GM23338 (cell line): ENCODE data around the gene GPRC5B. TPM values are rescaled to one million over a fixed set of nuclear protein-coding genes. Genes with fewer than 3 reads are reported as not detected.
A peak's percentile ranks its signal among the peaks of the same experiment; 100 is the strongest.

Source experiments
- ATAC-seq: fragments of 200-7000 bp; cut with Tn5 transposase; 3 replicates; pipeline ENCODE4 v1.9.1; 2020
- DNase-seq: peaks from one replicate; pipeline ENCODE4 v3.0.0-alpha.2; 2015; ENCODE audit warnings: low spot score
- H2AFZ ChIP-seq: fragments of 200-600 bp; sonication (generic); 2 replicates; pipeline ENCODE4 v1.8.0; 2016; ENCODE audit warnings: antibody characterized with exemption, mild to moderate bottlenecking, moderate library complexity
- H3F3A ChIP-seq: fragments of 200-600 bp; sonication (generic); replicated peaks from 2 replicates; pipeline ENCODE4 v1.8.0; 2017; ENCODE audit warnings: antibody characterized with exemption, mixed run types, low read depth
- H3K27ac ChIP-seq: fragments of 200-600 bp; sonication (generic); 2 replicates; pipeline ENCODE4 v1.6.1; 2016; ENCODE audit warnings: low read depth
- H3K27me3 ChIP-seq: fragments of 200-600 bp; sonication (generic); 2 replicates; pipeline ENCODE4 v1.8.0; 2016; ENCODE audit warnings: mild to moderate bottlenecking, mixed run types, moderate library complexity; ENCODE audit not compliant: insufficient read depth
- H3K36me3 ChIP-seq: fragments of 200-600 bp; sonication (generic); 2 replicates; pipeline ENCODE4 v1.8.0; 2016; ENCODE audit warnings: mild to moderate bottlenecking; ENCODE audit not compliant: insufficient read depth
- H3K4me1 ChIP-seq: fragments of 200-600 bp; sonication (generic); 2 replicates; pipeline ENCODE4 v1.8.0; 2016; ENCODE audit warnings: mild to moderate bottlenecking, moderate library complexity; ENCODE audit not compliant: insufficient read depth
- H3K4me2 ChIP-seq: fragments of 200-600 bp; sonication (generic); 2 replicates; pipeline ENCODE4 v1.7.1; 2017; ENCODE audit warnings: mixed run types
- H3K4me3 ChIP-seq: fragments of 200-600 bp; sonication (generic); 2 replicates; pipeline ENCODE4 v1.6.1; 2016; ENCODE audit warnings: mixed run types
- H3K79me2 ChIP-seq: fragments of 200-600 bp; sonication (generic); replicated peaks from 2 replicates; pipeline ENCODE4 v1.8.0; 2017; ENCODE audit warnings: mild to moderate bottlenecking; ENCODE audit not compliant: insufficient read depth
- H3K9me2 ChIP-seq: fragments of 200-600 bp; sonication (generic); 2 replicates; pipeline ENCODE4 v1.8.0; 2017; ENCODE audit not compliant: insufficient read depth
- H4K20me1 ChIP-seq: fragments of 200-600 bp; sonication (generic); replicated peaks from 2 replicates; pipeline ENCODE4 v1.8.0; 2017; ENCODE audit warnings: mild to moderate bottlenecking; ENCODE audit not compliant: insufficient read depth
- H3K27ac Mint-ChIP-seq: 2 replicates; pipeline ENCODE4 v1.8.0; 2020; ENCODE audit warnings: inconsistent platforms, mild to moderate bottlenecking, moderate library complexity, mixed read lengths
- H3K27me3 Mint-ChIP-seq: 3 replicates; pipeline ENCODE4 v1.8.0; 2022; ENCODE audit warnings: low read depth, mild to moderate bottlenecking, moderate library complexity, mixed read lengths, inconsistent platforms; ENCODE audit not compliant: insufficient read depth, poor library complexity
- H3K36me3 Mint-ChIP-seq: 3 replicates; pipeline ENCODE4 v1.8.0; 2021; ENCODE audit warnings: low read depth, mild to moderate bottlenecking, inconsistent platforms, moderate library complexity, mixed read lengths
- H3K4me1 Mint-ChIP-seq: 3 replicates; pipeline ENCODE4 v1.8.0; 2020; ENCODE audit warnings: mild to moderate bottlenecking, inconsistent platforms, mixed read lengths
- H3K4me3 Mint-ChIP-seq: 3 replicates; pipeline ENCODE4 v1.8.0; 2021; ENCODE audit warnings: moderate library complexity, mild to moderate bottlenecking, inconsistent platforms, mixed read lengths
- H3K9me3 Mint-ChIP-seq: 3 replicates; pipeline ENCODE4 v1.8.0; 2020; ENCODE audit warnings: moderate library complexity, mild to moderate bottlenecking, inconsistent platforms, mixed read lengths
- CTCF ChIP-seq, 2 experiments: fragments of 200-600 bp in 1 of 2; sonication (generic) in 1 of 2; conservative IDR thresholded peaks; 2 replicates each; pipeline versions ENCODE4 v1.5.1 to v1.6.1; 2016 to 2017; ENCODE audit warnings: antibody characterized with exemption in 2 of 2, low read depth in 2 of 2, mild to moderate bottlenecking in 2 of 2, moderate library complexity in 1 of 2
- ETS1 ChIP-seq: IDR thresholded peaks from 2 replicates; pipeline ENCODE4 v1.6.1; 2016; ENCODE audit warnings: antibody characterized with exemption
- EZH2 ChIP-seq: fragments of 200-600 bp; sonication (generic); IDR thresholded peaks from one replicate; pipeline ENCODE4 v1.8.0; 2017; ENCODE audit warnings: antibody characterized with exemption, mild to moderate bottlenecking, low read depth; ENCODE audit not compliant: unreplicated experiment
- EZH2phosphoT487 ChIP-seq: fragments of 200-600 bp; sonication (generic); IDR thresholded peaks from one replicate; pipeline ENCODE4 v1.8.1; 2018; ENCODE audit warnings: antibody characterized with exemption; ENCODE audit not compliant: unreplicated experiment
- JUNB ChIP-seq: IDR thresholded peaks from one replicate; pipeline ENCODE4 v1.6.1; 2016; ENCODE audit warnings: antibody characterized with exemption; ENCODE audit not compliant: unreplicated experiment
- REST ChIP-seq: IDR thresholded peaks from one replicate; pipeline ENCODE4 v1.6.1; 2018; ENCODE audit warnings: antibody characterized with exemption; ENCODE audit not compliant: unreplicated experiment
- polyA plus RNA-seq: library from polyadenylated mRNA; unstranded; fragments of >200 nt; fragmentation: Nextera tagmentation; extraction: Ambion mirVana; gene quantifications from 2 replicates; pipeline ENCODE4 v1.2.1, GENCODE V29; 2016
- total RNA-seq: library from RNA; depleted of rRNA; stranded (reverse); fragments of >200 nt; shearing (Covaris generic); gene quantifications from 2 replicates; pipeline ENCODE4 v1.2.3, GENCODE V29; 2014

The GPRC5B gene
- total and polyA plus RNA-seq, 2 experiments from 2014 or later, result 70.9 to 82.5 TPM

GRCh38 chr16:19908921-19909320 is 24.3 kb upstream of the GPRC5B start (continued):
- TF ChIP-seq REST (no peak), JUNB (no peak), ETS1 (no peak), EZH2 (no peak), EZH2phosphoT487 (no peak)

GRCh38 chr16:19907161-19907992 is 22.7 kb upstream of the GPRC5B start:
- peaks cover 15% of the 10 kb centered on the region for H3K27me3 Mint-ChIP-seq
- ATAC-seq, result peak; percentile 96
- H3K4me1 Mint-ChIP-seq, result peaks cover 8% of the 10 kb centered on the region
- Histone ChIP-seq H3K4me1 (peaks cover 5% of the 10 kb centered on the region; the same call in 1 of the 2 replicates), H3K27ac (peak overlapping the region; percentile 71; the same call in 1 of the 2 replicates), H3K9me2 (no peaks in the 10 kb centered on the region), H3K4me3 (no peak overlapping the region), H3F3A (no peaks in the 10 kb centered on the region), H3K79me2 (no peaks in the 10 kb centered on the region), H3K4me2 (peak overlapping the region; percentile 3; the same call in 1 of the 2 replicates), H3K36me3 (no peaks in the 10 kb centered on the region), H2AFZ (peak overlapping the region; percentile 90), H4K20me1 (no peaks in the 10 kb centered on the region), H3K27me3 (no peaks in the 10 kb centered on the region)
- peak overlapping the region; percentile 83 for H3K27ac Mint-ChIP-seq
- H3K4me3 Mint-ChIP-seq, result no peak overlapping the region
- peak; percentile 92 for DNase-seq
- H3K9me3 Mint-ChIP-seq, result peaks cover 7% of the 10 kb centered on the region; the same call in 2 of the 3 replicates
- peaks cover 7% of the 10 kb centered on the region; the same call in 2 of the 3 replicates for H3K36me3 Mint-ChIP-seq
- TF ChIP-seq CTCF (conservative IDR thresholded peaks at IDR 0.05; ENCODE audit: low read depth in 2 of 2) (peak; percentile 97 to 98), ETS1 (no peak)
